Endodermal cell (in vitro differentiated cells): ENCODE data around the gene JAKMIP2. TPM values are rescaled to one million over a fixed set of nuclear protein-coding genes. Genes with fewer than 3 reads are reported as not detected.

Experiments used
- DNase-seq: peaks from one replicate; pipeline ENCODE4 v3.0.0-alpha.2; 2017
- H3K27ac ChIP-seq: 2 replicates; pipeline ENCODE4 v1.5.1; 2013; ENCODE audit warnings: mild to moderate bottlenecking, low read depth, low read length, moderate library complexity
- H3K27me3 ChIP-seq: 2 replicates; pipeline ENCODE4 v1.6.1; 2013; ENCODE audit warnings: mild to moderate bottlenecking, low read length, moderate library complexity; ENCODE audit not compliant: insufficient read depth, control insufficient read depth, poor library complexity, severe bottlenecking
- H3K36me3 ChIP-seq: 2 replicates; pipeline ENCODE4 v1.7.0; 2013; ENCODE audit warnings: mild to moderate bottlenecking, low read length, moderate library complexity; ENCODE audit not compliant: control insufficient read depth, insufficient read depth
- H3K4me1 ChIP-seq: one replicate; pipeline ENCODE4 v1.7.0; 2013; ENCODE audit warnings: low read length; ENCODE audit not compliant: control insufficient read depth, insufficient read depth
- H3K4me3 ChIP-seq: 2 replicates; pipeline ENCODE4 v1.5.1; 2013; ENCODE audit warnings: mild to moderate bottlenecking, low read length, moderate library complexity
- H3K9ac ChIP-seq: 2 replicates; pipeline ENCODE4 v1.6.1; 2013; ENCODE audit warnings: mild to moderate bottlenecking, low read length, moderate library complexity; ENCODE audit not compliant: poor library complexity, severe bottlenecking; ENCODE audit errors: extremely low read depth
- H3K9me3 ChIP-seq: 2 replicates; pipeline ENCODE4 v1.6.1; 2013; ENCODE audit warnings: mild to moderate bottlenecking, low read length, moderate library complexity; ENCODE audit not compliant: control insufficient read depth
- H3K27ac Mint-ChIP-seq: 2 replicates; pipeline ENCODE4 v1.8.0; 2020; ENCODE audit warnings: mixed read lengths
- H3K27me3 Mint-ChIP-seq: 2 replicates; pipeline ENCODE4 v1.8.0; 2021; ENCODE audit warnings: mild to moderate bottlenecking, mixed read lengths; ENCODE audit not compliant: insufficient read depth
- H3K36me3 Mint-ChIP-seq: 2 replicates; pipeline ENCODE4 v1.8.0; 2020; ENCODE audit warnings: low read depth, mixed read lengths
- H3K4me1 Mint-ChIP-seq: 2 replicates; pipeline ENCODE4 v1.8.0; 2020; ENCODE audit warnings: mixed read lengths
- H3K4me3 Mint-ChIP-seq: 2 replicates; pipeline ENCODE4 v1.8.0; 2020; ENCODE audit warnings: mild to moderate bottlenecking, moderate library complexity, mixed read lengths
- H3K9me3 Mint-ChIP-seq: 2 replicates; pipeline ENCODE4 v1.8.0; 2020; ENCODE audit warnings: mild to moderate bottlenecking, mixed read lengths
- WGBS, 2 experiments: methylation state at CpG; one replicate each; pipeline versions ENCODE4 v1.1.5 to v1.1.7; 2013; ENCODE audit warnings: missing lambda C conversion rate in 2 of 2, mixed read lengths in 1 of 2; ENCODE audit not compliant: insufficient coverage in 1 of 2, insufficient read length in 1 of 2; 5-methylcytosine and 5-hydroxymethylcytosine counted together
- total RNA-seq, 2 donors: library from RNA; stranded (reverse); fragmentation: NEBNext Ultra II Directional in 1 of 2; extraction: Animal tissue kit (Norgen Biotek cat#: 25700) in 1 of 2; gene quantifications; 2 replicates in 1 of 2; 3 replicates in 1 of 2; pipeline ENCODE4 v1.2.1, GENCODE V29; 2021
- TF ChIP-seq, protein P1 (sequence below): fragments of 200-600 bp; sonication (generic); conservative IDR thresholded peaks from 2 replicates; pipeline ENCODE4 v1.5.0; 2021; ENCODE audit warnings: antibody characterized with exemption, mild to moderate bottlenecking

The JAKMIP2 gene
- total RNA-seq, 2 donors from 2014 or later, result 6.9 to 16.7 TPM

DNA sequence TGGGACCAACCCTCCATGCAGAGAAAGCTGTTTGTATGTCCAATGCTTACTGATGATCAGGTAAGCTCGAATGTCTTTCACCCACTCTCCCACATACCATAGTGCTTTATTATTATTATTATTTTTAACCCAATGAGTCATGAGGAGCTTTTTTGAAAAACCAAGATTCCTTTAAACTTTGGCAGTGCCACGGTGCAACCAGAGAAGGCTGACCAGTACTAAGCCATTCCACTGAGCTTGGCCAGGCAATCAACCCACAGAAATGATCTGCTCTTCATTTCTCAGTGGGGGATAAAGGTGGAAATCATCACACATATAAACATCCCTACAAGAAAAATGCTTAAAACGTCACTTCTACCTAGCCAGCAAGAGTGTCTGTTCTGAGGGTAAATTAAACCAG lies 35.5 kb downstream of the JAKMIP2 start:
- Mint-ChIP-seq H3K36me3 (no peaks in the 10 kb centered on the region), H3K27ac (no peak overlapping the region), H3K27me3 (no peaks in the 10 kb centered on the region), H3K9me3 (no peaks in the 10 kb centered on the region), H3K4me3 (no peak overlapping the region), H3K4me1 (peaks cover 43% of the 10 kb centered on the region)
- TF ChIP-seq, protein P1, sequence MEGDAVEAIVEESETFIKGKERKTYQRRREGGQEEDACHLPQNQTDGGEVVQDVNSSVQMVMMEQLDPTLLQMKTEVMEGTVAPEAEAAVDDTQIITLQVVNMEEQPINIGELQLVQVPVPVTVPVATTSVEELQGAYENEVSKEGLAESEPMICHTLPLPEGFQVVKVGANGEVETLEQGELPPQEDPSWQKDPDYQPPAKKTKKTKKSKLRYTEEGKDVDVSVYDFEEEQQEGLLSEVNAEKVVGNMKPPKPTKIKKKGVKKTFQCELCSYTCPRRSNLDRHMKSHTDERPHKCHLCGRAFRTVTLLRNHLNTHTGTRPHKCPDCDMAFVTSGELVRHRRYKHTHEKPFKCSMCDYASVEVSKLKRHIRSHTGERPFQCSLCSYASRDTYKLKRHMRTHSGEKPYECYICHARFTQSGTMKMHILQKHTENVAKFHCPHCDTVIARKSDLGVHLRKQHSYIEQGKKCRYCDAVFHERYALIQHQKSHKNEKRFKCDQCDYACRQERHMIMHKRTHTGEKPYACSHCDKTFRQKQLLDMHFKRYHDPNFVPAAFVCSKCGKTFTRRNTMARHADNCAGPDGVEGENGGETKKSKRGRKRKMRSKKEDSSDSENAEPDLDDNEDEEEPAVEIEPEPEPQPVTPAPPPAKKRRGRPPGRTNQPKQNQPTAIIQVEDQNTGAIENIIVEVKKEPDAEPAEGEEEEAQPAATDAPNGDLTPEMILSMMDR, result no peak
- no peak for DNase-seq
- Histone ChIP-seq H3K27ac (no peak overlapping the region), H3K4me3 (no peak overlapping the region), H3K9ac (no peak overlapping the region), H3K4me1 (peaks cover 5% of the 10 kb centered on the region), H3K27me3 (no peaks in the 10 kb centered on the region), H3K36me3 (no peaks in the 10 kb centered on the region), H3K9me3 (no peaks in the 10 kb centered on the region)
- WGBS, 2 experiments, result 84% methylated on average over 3 of the region's 3 CpGs; no CpG with 5 or more reads in 1 of the 2 experiments

- Mint-ChIP-seq H3K4me3 (no peak overlapping the region), H3K9me3 (no peaks in the 10 kb centered on the region), H3K27ac (no peak overlapping the region), H3K4me1 (peaks cover 26% of the 10 kb centered on the region), H3K27me3 (no peaks in the 10 kb centered on the region), H3K36me3 (no peaks in the 10 kb centered on the region)
- Histone ChIP-seq H3K27me3 (no peaks in the 10 kb centered on the region), H3K36me3 (no peaks in the 10 kb centered on the region), H3K9me3 (no peaks in the 10 kb centered on the region), H3K4me3 (no peak overlapping the region), H3K9ac (no peak overlapping the region), H3K4me1 (peaks cover 3% of the 10 kb centered on the region), H3K27ac (no peak overlapping the region)
- 93 to 100% methylated on average over 1 of the region's 1 CpG for WGBS, 2 experiments
- TF ChIP-seq, protein P1, result no peak
- no peak for DNase-seq
These were observed 38.7 kb downstream of the JAKMIP2 start for GRCh38 chr5:147743678-147744374.

DNA sequence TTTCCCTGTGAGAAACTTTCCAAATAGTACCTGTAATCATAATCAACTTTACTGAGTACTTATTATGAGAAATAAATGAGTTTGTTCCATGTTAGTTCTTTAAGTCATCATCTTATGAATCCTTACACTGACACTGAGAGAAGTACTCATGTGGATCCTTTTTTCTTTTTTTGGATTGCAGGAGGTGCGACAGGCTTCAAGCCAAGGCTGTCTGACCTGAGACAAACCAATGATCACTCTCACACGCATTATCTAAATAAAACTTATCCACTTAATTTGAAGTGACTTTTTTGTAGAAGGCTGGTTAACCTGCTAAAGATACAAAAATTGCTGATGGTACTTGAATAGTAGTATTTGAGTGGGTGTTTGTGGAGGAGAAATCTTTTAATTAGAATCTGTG lies 39.5 kb downstream of the JAKMIP2 start:
- Histone ChIP-seq H3K36me3 (no peaks in the 10 kb centered on the region), H3K4me3 (no peak overlapping the region), H3K27ac (no peak overlapping the region), H3K9ac (no peak overlapping the region), H3K4me1 (peaks cover 3% of the 10 kb centered on the region), H3K9me3 (no peaks in the 10 kb centered on the region), H3K27me3 (no peaks in the 10 kb centered on the region)
- DNase-seq, result no peak
- WGBS, 2 experiments, result 90% methylated on average over 2 of the region's 2 CpGs; no CpG with 5 or more reads in 1 of the 2 experiments
- TF ChIP-seq, protein P1, result no peak
- H3K9me3 Mint-ChIP-seq, result no peaks in the 10 kb centered on the region
- H3K27me3 Mint-ChIP-seq, result no peaks in the 10 kb centered on the region
- no peaks in the 10 kb centered on the region for H3K36me3 Mint-ChIP-seq
- no peak overlapping the region for H3K4me3 Mint-ChIP-seq
- no peak overlapping the region for H3K27ac Mint-ChIP-seq
- H3K4me1 Mint-ChIP-seq, result peaks cover 29% of the 10 kb centered on the region
